HG02678 (cell line): Measurements from ENCODE around the gene OR4C5.
"Not testable (repeated sequence)": the region's sequence is repeated elsewhere in the genome, so short reads cannot be mapped to it uniquely, and the experiment has no call there.

ENCODE experiments used
- ATAC-seq: cut with Tn5 transposase; IDR thresholded peaks from one replicate; pipeline ENCODE4 v1.9.1; 2021; ENCODE audit warnings: mild to moderate bottlenecking, moderate library complexity; ENCODE audit not compliant: unreplicated experiment

The OR4C5 gene

DNA sequence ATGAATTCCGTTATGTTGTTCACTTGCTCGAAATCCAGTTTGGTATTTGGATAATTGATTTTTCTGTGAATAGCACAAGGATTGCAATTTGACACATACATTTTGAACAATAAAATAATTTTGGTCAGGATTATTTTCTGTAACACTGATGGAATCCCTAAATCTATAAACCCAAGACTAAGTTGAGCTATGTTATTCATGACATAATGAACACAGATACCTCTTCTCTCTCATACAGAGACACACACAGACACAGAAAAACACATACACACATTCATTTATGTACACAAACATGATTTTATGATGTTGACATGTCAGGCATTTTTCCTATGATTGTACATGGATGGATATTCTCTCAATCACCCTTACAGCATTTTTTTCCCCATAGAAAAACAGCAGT is at the start of gene OR4C5:
Gene OR4C5, minus strand, starts transcription at position 101 of the 400 bp plus-strand sequence. Its CDS starts 0 bp downstream, at position 101.
- ATAC-seq: no peak

DNA sequence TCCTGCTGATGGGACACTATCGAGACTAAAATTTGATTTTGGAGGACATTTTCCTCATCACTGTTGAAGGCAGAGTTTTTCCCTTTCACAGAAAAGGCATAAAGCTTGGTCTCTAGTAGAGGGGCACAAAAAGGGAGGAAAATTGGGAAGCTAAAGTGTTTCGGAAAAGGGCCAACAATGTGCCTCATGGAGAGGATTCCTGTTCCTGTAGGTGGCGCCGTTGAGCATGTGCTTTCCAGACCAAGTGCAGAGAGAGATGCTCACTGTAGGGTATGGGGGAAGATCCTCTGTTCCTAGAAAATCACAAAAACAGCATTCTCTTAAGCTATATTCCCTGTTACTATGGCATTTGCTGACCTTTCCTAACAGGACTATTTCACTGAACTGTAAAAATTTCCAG is 18.4 kb upstream of the OR4C5 start:
- no peak for ATAC-seq

DNA sequence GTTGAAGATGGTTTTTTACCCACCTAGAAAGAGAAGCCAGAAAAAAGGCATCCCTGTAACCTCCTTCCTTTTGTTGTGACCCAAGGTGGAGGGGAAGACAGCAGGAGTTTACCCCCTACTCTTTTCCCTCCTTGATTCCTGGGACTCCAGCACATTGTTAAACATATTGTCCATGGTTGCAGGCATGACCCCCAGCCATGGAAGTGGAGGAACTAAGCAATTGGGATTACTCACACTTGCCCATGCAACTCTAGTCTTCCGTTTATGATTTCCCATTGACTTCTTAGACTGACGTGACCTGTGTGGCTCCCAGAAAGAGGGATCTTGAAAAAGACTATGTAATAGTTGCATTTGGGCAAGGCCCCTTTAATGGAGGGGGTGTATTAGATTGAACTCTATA is 17.9 kb upstream of the OR4C5 start:
- ATAC-seq: not testable (repeated sequence)

DNA sequence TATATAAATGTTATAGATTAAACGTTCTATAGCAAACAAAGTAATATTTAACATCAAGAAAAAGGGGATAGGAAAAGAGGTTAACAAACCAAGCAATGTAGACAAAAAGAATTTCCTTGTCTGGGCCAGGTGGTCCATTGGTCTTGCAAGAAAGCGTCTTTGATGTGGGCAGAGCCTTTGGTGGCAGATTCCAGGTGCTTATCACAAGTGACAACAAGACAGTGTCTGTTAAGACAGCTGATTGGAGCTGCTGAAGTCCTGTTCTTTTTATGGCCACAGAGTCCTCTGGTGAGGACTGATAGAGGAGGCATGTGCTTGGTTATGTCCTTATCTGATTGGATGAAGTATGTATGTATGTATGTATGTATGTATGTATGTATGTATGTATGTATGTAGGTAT is 5.0 kb downstream of the OR4C5 start:
- ATAC-seq: not testable (repeated sequence)

DNA sequence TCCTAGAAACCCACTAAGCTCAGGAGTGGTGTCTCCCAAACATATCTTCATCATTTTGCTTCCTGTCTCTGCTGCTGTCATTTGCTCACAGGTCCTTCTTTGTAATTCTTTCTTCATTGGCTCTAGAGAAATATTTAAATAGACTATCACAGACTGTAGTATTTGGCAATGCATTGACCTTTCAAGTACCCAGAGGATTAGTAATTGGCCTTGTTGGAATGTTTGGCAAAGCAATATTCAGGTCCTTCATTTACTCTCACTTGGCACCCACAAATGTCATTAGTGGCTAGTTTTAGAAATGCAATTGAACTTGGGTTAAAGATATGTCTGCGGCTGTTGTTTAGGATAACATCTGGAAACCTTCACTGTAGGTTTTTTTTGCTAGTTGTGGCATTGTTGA is 11.6 kb downstream of the OR4C5 start:
- ATAC-seq: no peak

DNA sequence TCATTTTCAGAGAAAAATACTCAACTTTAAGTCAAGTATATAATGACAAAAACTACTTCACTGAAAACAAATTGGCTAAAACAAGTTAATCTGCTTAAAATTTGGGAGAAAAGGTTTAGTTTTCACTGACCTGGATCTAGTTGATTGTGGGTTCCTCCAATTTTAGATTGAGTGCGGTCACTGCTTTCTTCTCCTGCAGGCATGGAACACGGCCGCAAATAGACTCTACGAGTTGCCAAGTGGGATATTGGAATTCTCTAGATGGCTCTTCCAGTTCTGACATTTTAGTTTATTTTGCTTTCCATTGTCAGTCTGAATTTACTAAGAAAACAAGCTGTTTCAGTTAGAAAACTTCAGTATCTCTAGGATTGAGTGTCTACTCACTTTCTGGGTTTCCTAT is 12.3 kb downstream of the OR4C5 start:
- ATAC-seq: no peak

DNA sequence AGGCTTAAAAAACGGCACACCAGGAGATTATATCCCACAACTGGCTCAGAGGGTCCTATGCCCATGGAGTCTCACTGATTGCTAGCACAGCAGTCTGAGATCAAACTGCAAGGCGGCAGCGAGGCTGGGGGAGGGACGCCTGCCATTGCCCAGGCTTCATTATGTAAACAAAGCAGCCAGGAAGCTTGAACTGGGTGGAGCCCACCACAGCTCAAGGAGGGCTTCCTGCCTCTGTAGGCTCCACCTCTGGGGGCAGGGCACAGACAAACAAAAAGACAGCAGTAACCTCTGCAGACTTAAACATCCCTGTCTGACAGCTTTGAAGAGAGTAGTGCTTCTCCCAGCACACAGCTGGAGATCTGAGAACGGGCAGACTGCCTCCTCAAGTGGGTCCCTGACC is 20.0 kb downstream of the OR4C5 start:
- not testable (repeated sequence) for ATAC-seq

DNA sequence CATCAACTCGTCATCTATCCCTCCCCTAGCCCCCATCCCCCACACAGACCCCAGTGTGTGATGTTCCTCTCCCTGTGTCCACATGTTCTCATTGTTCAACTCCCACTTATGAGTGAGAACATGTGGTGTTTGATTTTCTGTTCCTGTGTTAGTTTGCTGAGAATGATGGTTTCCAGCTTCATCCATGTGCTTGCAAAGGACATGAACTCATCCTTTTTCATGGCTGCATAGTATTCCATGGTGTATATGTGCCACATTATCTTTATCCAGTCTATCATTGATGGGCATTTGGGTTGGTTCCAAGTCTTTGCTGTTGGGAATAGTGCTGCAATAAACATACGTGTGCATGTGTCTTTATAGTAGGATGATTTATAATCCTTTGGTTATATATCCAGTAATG is 23.8 kb downstream of the OR4C5 start:
- not testable (repeated sequence) for ATAC-seq

DNA sequence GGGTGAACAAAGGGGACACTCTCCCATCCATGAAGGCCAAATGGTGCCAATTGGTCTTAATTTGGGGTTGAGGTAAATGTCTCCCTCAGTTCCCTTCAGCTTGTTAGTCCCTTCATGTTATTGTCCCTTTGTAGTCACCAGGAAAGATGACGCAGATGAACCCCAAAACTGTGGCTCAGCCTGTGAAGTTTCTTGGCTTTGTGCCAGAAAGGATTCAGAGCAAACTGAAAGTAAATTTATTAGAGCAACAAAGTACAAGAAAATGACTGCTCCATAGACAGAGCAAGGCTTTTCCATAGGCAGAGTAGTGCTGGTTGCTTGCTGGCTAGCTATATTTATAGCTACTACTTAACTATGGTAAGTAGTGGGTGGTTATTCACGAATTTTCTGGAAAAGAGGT is 24.8 kb downstream of the OR4C5 start:
- ATAC-seq: no peak

DNA sequence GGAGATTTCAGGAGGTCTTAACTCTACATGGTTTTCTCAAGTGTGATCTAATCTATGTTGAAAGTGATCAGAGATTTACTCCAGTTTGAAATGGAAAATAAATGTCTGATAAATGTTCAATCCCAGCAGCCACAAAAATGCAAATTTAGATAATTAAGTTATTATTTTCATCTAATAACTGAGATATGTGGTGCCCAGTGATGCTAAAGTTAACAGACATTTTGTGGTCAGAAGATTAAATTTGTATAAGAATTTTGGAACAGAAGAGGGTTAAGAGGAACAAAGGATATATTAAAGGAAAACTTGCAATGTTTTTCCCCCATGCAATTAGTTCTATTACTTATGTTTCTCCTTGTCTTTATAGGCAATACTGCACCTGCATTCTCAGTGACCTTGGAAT is 41.6 kb downstream of the OR4C5 start, which contains the start of gene OR4C3:
Gene OR4C3, plus strand, starts transcription at position 301 of the 400 bp plus-strand sequence. CDS start 102 bp downstream, outside the sequence.
- ATAC-seq: not testable (repeated sequence)

DNA sequence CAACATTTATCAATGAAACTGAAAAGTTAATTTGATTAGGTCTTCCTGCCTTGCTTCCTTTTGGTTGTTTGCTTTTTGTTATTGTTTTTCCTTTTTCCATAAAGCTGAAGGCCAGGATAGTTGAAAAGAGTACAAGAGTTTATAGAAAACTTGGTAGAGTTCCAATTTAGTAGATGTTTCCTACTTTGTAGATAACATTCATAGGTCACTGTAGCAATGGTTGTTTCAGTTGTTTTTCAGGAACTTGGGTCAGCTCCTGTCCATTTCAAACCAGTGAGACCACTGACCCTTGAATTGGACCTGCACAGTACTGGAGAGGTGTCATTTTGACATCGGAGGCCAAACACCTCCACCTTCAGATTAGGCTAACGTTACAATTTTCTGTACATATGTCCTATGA is 46.5 kb downstream of the OR4C5 start:
- ATAC-seq: not testable (repeated sequence)
